Measurements from ENCODE around the gene PFKFB3.

- no peak for TF ChIP-seq POLR2AphosphoS5 (IDR thresholded peaks at IDR 0.05; ENCODE audit: low read depth, low read length)
- no peak for TF ChIP-seq RXRA (CRISPR knock-in tag; IDR thresholded peaks at IDR 0.05)
- TF ChIP-seq SP1 (IDR thresholded peaks at IDR 0.05) = no peak
- TF ChIP-seq SP1 (CRISPR knock-in tag; IDR thresholded peaks at IDR 0.05) = no peak
- TF ChIP-seq ELF4 (CRISPR knock-in tag; IDR thresholded peaks at IDR 0.05; ENCODE audit: borderline replicate concordance) = no peak
Measured at GRCh38 chr10:6208799-6209235, 6.1 kb downstream of the PFKFB3 start.
